IPS-20b (cell line): ENCODE results near the gene POGZ.

ENCODE experiments used
- H3K27ac ChIP-seq: one replicate; pipeline ENCODE4 v1.5.1; 2013; ENCODE audit warnings: low read length
- H3K27me3 ChIP-seq: 2 replicates; pipeline ENCODE4 v1.6.1; 2013; ENCODE audit warnings: mild to moderate bottlenecking, low read length, inconsistent platforms; ENCODE audit not compliant: insufficient read depth
- H3K36me3 ChIP-seq: 2 replicates; pipeline ENCODE4 v1.6.1; 2013; ENCODE audit warnings: low read depth, mild to moderate bottlenecking, inconsistent platforms, low read length, moderate library complexity; ENCODE audit not compliant: insufficient read depth
- H3K4me1 ChIP-seq: 2 replicates; pipeline ENCODE4 v1.6.1; 2013; ENCODE audit warnings: mild to moderate bottlenecking, control low read depth, inconsistent platforms, low read length, moderate library complexity; ENCODE audit not compliant: insufficient read depth
- H3K4me3 ChIP-seq: 2 replicates; pipeline ENCODE4 v1.5.1; 2013; ENCODE audit warnings: mild to moderate bottlenecking, low read length, inconsistent platforms
- H3K9ac ChIP-seq: 2 replicates; pipeline ENCODE4 v1.6.1; 2013; ENCODE audit warnings: low read depth, mild to moderate bottlenecking, inconsistent platforms, low read length, moderate library complexity
- H3K9me3 ChIP-seq: 2 replicates; pipeline ENCODE4 v1.6.1; 2013; ENCODE audit warnings: mild to moderate bottlenecking, low read depth, low read length, inconsistent platforms; ENCODE audit not compliant: insufficient read depth

Gene POGZ

DNA sequence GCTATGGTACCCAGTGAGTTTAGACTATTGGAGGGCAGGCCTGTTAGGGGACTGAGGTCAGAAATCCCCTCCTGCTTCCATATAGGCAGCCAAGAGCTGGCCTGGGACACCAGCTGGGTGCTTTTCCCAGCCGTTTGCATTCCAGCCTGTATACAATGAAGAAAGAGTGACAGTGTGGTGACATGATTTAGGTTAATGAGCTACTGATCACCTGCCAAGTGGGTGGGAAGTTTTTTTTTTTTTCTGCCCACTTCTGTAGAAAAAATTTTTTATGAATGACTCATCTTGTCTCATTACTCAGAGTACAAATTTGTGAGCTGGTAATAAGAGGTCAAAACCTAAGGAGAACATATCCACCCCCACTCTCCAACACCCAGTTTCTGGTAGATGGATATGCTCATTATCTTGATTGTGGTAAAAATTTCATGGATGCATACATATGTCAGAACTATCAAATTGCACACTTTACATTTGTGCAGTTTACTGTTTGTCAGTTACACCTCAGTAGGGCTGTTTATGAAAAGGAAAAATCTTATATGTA lies 35.5 kb upstream of the POGZ start:
- Histone ChIP-seq H3K27me3 (no peaks in the 10 kb centered on the region; the same call in 1 of the 2 replicates), H3K27ac (no peak overlapping the region), H3K9ac (no peak overlapping the region), H3K4me1 (no peaks in the 10 kb centered on the region), H3K9me3 (no peaks in the 10 kb centered on the region), H3K4me3 (no peak overlapping the region), H3K36me3 (no peaks in the 10 kb centered on the region)

- no peaks in the 10 kb centered on the region for H3K36me3 ChIP-seq
- no peak overlapping the region for H3K27ac ChIP-seq
These were observed 33.7 kb upstream of the POGZ start for GRCh38 chr1:151493042-151493441.

GRCh38 chr1:151492120-151492519 lies 32.8 kb upstream of the POGZ start:
- no peaks in the 10 kb centered on the region for H3K4me1 ChIP-seq
- H3K27me3 ChIP-seq, result no peaks in the 10 kb centered on the region
- H3K27ac ChIP-seq, result no peak overlapping the region
- no peak overlapping the region for H3K4me3 ChIP-seq
- H3K9ac ChIP-seq, result no peak overlapping the region
- no peaks in the 10 kb centered on the region for H3K9me3 ChIP-seq
- no peaks in the 10 kb centered on the region for H3K36me3 ChIP-seq

More at GRCh38 chr1:151493042-151493441, 33.7 kb upstream of the POGZ start:
- no peaks in the 10 kb centered on the region for H3K4me1 ChIP-seq
- H3K9ac ChIP-seq, result no peak overlapping the region
- H3K4me3 ChIP-seq, result no peak overlapping the region
- H3K27me3 ChIP-seq, result no peaks in the 10 kb centered on the region
- no peaks in the 10 kb centered on the region for H3K9me3 ChIP-seq

- Histone ChIP-seq H3K9ac (no peak overlapping the region), H3K4me1 (no peaks in the 10 kb centered on the region), H3K9me3 (no peaks in the 10 kb centered on the region), H3K4me3 (no peak overlapping the region), H3K36me3 (no peaks in the 10 kb centered on the region), H3K27me3 (no peaks in the 10 kb centered on the region), H3K27ac (no peak overlapping the region)
These were observed 32.3 kb upstream of the POGZ start for GRCh38 chr1:151491641-151492040.

DNA sequence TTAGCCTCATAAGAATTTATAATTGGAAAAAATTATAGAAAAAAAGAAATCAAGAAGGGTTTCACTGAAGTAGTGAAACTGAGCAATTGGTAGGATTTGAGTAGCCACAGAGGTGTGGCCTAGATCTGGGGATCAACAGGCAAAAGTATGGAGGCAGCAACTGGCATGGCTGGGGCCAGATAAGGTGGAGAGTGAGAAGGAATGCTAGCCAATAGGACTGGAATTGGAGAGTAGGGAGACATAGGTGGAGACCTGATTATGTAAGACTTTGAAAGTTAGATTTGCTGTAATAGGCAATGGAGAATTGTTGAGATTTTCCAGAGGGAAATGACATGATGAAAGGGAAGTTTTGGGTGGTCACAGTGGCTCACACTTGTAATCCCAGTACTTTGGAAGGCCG lies 27.3 kb upstream of the POGZ start:
- Histone ChIP-seq H3K4me1 (no peaks in the 10 kb centered on the region), H3K27ac (no peak overlapping the region), H3K9ac (no peak overlapping the region), H3K27me3 (no peaks in the 10 kb centered on the region), H3K36me3 (no peaks in the 10 kb centered on the region), H3K4me3 (no peak overlapping the region), H3K9me3 (no peaks in the 10 kb centered on the region)

- H3K27me3 ChIP-seq, result no peaks in the 10 kb centered on the region
- no peak overlapping the region for H3K27ac ChIP-seq
- no peaks in the 10 kb centered on the region for H3K4me1 ChIP-seq
- no peak overlapping the region for H3K4me3 ChIP-seq
- no peaks in the 10 kb centered on the region for H3K9me3 ChIP-seq
- H3K9ac ChIP-seq, result no peak overlapping the region
- H3K36me3 ChIP-seq, result no peaks in the 10 kb centered on the region
These were observed 26.5 kb upstream of the POGZ start for GRCh38 chr1:151485685-151486255.

DNA sequence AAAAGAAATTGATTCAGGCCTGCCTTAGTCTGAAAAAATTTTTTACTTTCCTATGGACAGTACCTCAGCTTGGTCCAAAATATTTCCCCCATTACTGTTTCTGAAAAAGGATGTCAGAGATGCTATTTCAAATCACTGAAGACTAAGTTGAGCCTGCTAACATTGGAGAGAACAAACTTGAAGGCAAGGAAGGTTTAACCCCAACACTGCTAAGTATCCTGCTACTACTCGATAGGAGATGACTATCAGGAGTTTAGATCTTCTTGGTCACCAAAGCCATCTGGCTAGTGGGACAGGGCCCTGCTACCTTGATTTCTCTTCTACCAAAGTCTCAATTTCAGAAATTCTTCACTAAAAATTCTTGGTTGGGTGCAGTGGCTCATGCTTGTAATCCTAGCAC lies 22.7 kb upstream of the POGZ start:
- H3K4me3 ChIP-seq, result no peak overlapping the region
- no peaks in the 10 kb centered on the region for H3K36me3 ChIP-seq
- H3K27me3 ChIP-seq, result no peaks in the 10 kb centered on the region
- H3K4me1 ChIP-seq, result no peaks in the 10 kb centered on the region
- H3K9ac ChIP-seq, result no peak overlapping the region
- no peaks in the 10 kb centered on the region for H3K9me3 ChIP-seq
- no peak overlapping the region for H3K27ac ChIP-seq

DNA sequence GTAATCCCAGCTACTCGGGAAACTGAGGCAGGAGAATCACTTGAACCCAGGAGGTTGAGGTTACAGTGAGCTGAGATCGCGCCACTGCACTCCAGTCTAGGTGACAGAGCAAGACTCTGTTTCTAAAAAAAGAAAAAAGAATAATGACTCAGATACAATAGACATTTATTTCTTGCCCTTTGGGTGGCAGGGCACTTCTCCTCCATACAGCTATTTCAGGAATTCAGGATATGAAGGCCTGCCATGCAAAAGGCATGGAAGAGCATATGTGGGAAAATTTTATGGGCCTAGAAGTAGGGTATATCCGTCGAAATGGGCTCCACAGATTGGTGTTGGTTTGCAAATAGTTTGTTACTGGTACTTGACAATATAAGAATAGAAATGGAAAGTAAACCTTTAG lies 20.2 kb upstream of the POGZ start:
- Histone ChIP-seq H3K27me3 (peaks cover 10% of the 10 kb centered on the region; the same call in 1 of the 2 replicates), H3K9ac (no peak overlapping the region), H3K27ac (no peak overlapping the region), H3K4me3 (no peak overlapping the region), H3K36me3 (no peaks in the 10 kb centered on the region), H3K4me1 (no peaks in the 10 kb centered on the region), H3K9me3 (no peaks in the 10 kb centered on the region)

DNA sequence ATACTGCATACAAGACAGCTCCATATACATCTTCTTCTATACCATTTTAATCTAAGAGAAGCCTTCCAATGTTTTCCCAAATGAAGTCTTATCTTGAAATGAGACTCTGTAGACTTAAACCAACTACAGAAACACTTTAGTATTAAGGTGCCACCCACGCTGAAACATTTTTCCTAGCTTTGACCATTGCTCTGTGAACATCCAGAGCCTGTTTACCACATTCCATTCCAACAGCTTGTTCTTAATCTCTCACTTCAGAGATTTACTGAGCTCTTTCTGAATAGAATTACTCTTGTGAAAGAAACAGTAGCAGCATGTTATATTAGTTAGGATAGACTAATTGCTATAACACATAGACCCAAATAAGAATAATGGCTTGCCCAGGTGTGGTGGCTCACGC lies 19.6 kb upstream of the POGZ start:
- no peaks in the 10 kb centered on the region for H3K36me3 ChIP-seq

GRCh38 chr1:151478140-151478812 lies 19.0 kb upstream of the POGZ start:
- Histone ChIP-seq H3K9ac (no peak overlapping the region), H3K36me3 (no peaks in the 10 kb centered on the region), H3K27ac (no peak overlapping the region), H3K4me3 (no peak overlapping the region), H3K9me3 (no peaks in the 10 kb centered on the region), H3K4me1 (no peaks in the 10 kb centered on the region), H3K27me3 (peaks cover 17% of the 10 kb centered on the region; the same call in 1 of the 2 replicates)

More for the DNA sequence above, 19.6 kb upstream of the POGZ start:
- Histone ChIP-seq H3K4me1 (no peaks in the 10 kb centered on the region), H3K9me3 (no peaks in the 10 kb centered on the region), H3K27me3 (peaks cover 14% of the 10 kb centered on the region; the same call in 1 of the 2 replicates), H3K9ac (no peak overlapping the region), H3K4me3 (no peak overlapping the region), H3K27ac (no peak overlapping the region)

- no peak overlapping the region for H3K9ac ChIP-seq
- no peaks in the 10 kb centered on the region; the same call in 1 of the 2 replicates for H3K4me1 ChIP-seq
- H3K4me3 ChIP-seq, result no peak overlapping the region
- no peaks in the 10 kb centered on the region for H3K36me3 ChIP-seq
- H3K27ac ChIP-seq, result no peak overlapping the region
- peaks cover 17% of the 10 kb centered on the region; the same call in 1 of the 2 replicates for H3K27me3 ChIP-seq
- H3K9me3 ChIP-seq, result no peaks in the 10 kb centered on the region
These were observed 17.8 kb upstream of the POGZ start for GRCh38 chr1:151477066-151477465.

DNA sequence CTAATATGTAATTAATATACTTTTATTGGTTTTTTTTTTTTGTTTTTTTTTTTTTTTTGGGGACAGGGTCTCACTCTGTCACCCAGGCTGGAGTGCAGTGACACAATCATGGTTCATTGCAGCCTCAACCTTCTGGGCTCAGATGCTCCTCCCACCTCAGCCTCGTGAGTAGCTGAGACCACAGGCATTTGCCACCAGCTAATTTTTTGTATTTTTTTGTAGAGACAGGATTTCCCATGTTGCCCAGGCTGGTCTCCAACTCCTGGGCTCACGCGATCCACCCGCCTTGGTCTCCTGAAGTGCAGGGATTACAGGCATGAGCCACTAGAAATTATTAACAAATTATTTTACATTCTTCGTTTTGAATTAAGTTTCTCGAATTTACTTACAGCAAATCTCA lies 16.8 kb upstream of the POGZ start:
- no peak overlapping the region for H3K27ac ChIP-seq
- no peaks in the 10 kb centered on the region for H3K36me3 ChIP-seq
- H3K9ac ChIP-seq, result no peak overlapping the region
- no peak overlapping the region for H3K4me3 ChIP-seq
- H3K27me3 ChIP-seq, result peaks cover 17% of the 10 kb centered on the region; the same call in 1 of the 2 replicates
- no peaks in the 10 kb centered on the region; the same call in 1 of the 2 replicates for H3K4me1 ChIP-seq
- H3K9me3 ChIP-seq, result no peaks in the 10 kb centered on the region
